NCI-H1694 treated with DMSO at 0.1 percent for 48 hours (cell line): ENCODE data around the gene SHCBP1L.
"Not testable (repeated sequence)": the region's sequence is repeated elsewhere in the genome, so short reads cannot be mapped to it uniquely, and the experiment has no call there.

Source experiments
- DNase-seq: peaks from one replicate; lab custom pipeline; 2025; lab: John Stamatoyannopoulos, UW

Gene SHCBP1L

DNA sequence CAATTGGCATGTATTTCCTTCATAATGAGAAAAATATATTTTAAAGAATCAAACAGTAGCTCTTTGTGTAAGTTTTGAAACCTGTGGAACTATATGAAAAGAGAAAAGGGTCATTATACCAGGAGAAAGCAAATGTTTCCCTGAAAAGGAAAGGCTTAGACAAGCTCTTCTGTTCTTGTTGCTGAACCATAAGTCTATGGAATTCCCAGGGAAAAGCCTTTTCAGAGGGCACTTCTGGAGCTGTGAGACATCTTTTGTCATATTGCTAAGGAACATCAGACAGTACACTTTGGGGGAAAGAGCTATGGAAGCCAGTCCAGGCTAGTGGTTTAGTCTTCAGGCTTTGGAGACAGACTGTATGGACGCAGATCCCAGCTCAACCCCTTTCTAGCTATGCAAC, 12.1 kb upstream of the SHCBP1L start:
- DNase-seq, result no peak

DNA sequence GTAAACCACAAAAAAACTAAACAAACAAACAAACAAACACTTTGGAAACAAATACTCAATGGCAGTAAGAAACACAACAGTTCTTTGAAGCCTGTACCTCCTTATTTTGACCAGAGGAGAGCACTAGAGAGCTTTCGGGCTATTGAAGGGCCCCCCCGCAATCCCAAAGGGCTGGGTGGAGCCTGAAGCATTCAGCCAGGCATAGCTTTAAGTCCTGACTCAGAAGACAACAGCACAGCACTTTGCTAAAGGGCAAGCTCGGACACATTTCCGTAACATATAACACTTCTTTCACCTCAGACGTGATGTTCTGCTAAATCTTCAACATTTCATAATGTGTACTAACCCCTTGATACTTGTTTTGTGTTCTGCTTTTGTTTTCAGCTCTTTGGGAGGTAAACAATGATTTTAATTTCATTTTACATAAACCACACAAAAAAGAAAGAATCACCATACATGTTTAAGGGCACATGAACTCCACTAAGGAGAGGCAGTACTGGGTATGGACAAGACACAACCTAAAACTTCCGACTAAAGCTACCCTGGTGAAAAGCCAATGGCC, 9.7 kb upstream of the SHCBP1L start:
- peak; percentile 94 for DNase-seq

DNA sequence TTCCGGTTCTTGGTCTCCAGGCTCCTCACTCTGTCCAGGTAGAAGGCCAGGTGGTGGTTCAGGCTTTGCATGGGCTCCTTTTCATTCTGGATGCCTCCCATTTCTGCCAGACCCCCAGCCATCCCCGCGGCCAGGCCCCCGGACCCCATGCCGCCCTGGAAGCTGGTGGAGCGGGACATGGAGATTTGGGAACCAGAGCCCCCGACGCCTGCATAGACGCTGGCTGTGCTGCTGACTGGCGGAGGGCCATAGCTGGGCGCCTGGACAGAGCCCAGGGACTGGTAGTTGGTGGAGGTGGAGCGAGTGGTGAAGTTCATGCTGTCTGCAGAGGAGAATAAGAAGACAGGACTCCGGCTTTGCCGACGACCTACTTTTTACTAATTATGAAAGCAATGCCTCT, 7.1 kb upstream of the SHCBP1L start:
- no peak for DNase-seq

DNA sequence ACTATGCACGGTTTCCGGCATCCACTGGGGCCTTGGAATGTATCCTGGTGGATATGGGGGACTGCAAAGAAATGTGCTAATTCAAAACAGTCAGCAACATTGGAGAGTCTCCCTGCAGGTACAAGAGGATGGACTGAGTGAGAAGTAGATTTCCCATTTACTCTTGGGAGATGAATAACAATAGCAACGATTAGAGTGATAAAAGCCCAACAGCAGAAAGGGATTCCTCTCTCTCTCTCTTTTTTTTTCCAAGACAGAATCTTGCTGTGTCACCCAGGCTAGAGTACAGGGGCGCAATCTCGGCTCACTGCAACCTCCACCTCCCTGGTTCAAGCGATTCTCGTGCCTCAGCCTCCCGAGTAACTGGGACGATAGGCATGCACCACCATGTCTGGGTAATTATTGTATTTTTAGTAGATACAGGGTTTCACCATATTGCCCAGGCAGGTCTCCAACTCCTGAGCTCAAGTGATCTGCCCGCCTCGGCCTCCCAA, 5.0 kb upstream of the SHCBP1L start:
- no peak for DNase-seq

DNA sequence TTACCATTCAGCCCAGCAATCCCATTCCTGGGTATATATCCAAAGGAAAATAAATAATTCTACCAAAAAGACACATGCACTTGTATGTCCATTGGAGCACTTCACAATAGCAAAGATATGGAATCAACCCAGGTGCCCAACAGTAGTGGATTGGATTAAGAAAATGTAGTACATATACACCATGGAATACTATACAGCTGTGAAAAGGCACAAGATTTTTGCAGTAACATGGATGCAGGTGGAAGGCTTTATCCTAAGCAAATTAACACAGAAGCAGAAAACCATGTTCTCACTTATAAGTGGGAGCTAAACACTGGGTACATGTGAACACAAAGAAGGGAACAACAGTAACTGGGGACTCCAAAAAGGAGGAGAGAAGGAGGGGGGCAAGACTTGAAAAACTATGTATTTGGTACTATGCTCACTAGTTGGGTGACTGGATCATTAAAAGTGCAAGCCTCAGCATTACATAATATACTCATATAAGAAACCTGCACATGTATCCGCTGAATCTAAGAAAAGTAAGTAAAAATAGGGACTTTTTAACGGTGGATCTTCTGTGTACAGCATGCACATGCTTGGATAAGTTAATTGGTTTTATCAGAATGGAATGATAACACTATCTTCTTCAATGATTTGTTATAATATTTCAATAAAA, 3.9 kb upstream of the SHCBP1L start:
- DNase-seq, result no peak

DNA sequence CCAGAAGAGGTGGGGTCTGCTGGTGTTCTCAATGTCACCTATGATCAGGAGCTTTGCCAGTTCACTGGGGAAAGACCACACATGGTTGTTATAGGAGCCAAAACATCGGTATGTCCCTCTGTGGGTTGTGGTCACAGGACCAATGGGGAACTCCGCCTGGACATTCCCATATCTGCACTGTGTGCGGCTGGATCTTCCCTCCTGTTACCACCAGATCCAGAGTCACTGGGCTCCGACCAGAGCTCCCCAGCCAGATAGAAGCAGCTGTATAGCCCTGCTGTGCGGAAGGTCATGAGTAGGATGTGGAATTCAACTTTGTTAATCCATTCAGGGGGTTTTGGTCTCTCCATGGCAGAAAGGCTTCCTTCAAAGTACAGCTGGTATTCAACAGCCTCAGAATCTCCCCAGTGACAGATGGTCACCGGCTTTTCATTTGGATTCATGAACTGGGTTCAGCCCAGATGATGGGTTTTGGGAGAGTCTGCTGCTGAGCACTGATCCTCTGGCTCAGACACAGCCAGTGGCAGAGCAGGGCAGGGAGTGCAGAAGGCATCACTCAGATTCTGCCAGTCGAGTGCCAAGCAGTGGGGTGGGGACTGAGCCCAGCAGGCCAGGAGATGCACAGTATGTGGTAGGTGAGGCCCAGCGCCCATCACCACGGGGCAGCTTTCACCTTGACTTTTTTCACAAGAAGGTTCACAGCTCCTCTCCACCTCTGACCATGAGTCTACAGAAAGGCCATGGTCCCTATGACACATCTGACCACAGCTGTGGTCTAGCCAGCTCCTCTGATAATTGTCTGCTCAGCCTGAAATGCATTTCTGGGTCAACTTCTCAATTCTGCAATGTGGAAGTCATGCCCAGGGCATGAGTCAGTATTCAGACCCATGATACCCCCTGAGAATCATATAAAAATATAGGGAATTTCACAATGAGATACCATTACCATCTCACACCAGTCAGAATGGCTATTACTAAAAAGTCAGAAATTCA, 2.9 kb upstream of the SHCBP1L start:
- peak; percentile 76 for DNase-seq

DNA sequence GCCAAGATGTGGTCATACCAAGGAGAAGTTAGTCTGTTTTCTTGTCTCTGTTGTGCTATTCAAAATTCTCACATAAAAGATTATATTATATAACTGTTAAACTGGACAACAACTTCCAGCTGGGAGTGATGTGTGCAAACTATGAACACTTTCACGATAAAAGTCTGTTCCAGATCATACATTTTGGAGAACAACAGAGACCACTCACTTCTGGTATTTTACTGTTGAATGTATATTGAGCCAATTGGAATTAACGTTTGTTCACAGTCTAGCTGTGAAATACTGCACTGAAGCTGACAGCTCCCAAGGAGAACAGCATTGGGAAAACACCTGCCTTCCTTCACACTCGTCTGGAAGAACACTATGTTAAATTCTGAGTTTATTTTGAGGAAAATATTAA, 860 bp upstream of the SHCBP1L start:
- no peak for DNase-seq

DNA sequence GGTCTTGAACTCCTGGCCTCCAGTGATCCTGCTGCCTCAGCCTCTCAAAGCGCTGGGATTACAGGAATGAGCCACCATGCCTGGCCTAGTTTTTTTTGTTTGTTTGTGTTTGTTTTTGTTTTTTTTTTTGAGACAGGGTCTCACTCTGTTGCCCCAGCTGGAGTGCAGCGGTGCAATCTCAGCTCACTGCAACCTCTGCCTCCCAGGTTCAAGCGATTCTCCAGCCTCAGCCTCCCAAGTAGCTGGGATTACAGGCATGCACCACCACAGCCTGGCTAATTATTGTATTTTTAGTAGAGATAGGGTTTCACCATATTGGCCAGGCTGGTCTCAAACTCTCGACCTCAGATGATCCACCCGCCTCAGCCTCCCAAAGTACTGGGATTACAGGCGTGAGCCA, 9.6 kb downstream of the SHCBP1L start:
- not testable (repeated sequence) for DNase-seq

DNA sequence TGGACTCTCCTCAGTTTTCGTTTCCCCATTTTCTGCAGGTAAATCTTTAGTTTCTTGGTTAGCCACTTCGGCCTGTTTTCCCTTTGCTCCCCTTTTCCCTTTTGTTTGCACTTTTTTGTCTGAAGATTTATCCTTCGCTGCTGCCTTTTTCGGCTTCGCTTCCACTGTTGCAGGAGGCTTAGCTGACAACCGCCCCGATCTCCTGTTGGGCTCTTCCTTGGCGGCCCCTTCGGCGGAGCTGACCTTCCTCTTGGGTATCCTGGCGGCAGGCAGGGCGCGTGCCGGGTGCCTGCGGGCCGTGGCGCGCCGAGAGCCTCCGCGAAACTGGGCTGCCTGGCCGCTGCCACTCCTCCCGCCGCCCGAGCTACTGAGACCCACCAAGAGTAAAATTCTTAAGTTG, 10.8 kb downstream of the SHCBP1L start:
- not testable (repeated sequence) for DNase-seq

DNA sequence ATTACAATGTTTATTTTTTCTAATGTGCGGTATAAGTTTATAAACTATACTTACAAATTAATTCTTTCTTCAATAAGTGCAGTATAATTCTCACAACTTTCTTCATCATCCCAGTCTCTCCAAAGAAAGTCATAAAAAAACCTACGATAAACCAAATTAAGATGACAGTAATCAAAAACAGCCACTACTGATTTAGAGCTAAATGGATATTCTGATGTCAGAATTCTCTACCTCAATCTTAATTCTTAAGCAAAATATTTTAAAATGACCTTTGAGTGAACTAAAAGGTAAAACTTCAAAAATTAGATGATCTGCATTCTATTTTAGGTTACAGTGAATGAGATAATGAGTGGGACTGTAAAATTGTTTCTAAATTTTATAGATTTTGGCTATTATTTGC, 13.6 kb downstream of the SHCBP1L start:
- DNase-seq, result no peak

DNA sequence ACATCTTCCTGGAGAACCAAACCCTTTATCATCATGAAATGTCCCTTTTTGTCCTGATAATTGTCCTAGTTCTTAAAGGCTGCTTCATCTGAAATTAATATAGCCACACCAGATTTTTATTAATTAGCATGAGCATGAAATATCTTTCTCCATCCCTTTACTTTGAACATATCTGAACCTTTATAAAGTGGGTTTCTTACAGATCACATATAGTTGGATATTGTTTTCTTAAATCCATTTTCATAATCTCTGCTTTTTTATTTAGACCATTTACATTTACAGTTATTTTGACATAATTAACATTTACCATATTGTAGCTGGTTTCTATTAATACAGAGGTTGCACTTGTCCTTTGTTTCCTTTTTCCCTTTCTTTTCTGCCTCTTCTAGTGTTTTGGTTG, 17.2 kb downstream of the SHCBP1L start:
- DNase-seq, result no peak

DNA sequence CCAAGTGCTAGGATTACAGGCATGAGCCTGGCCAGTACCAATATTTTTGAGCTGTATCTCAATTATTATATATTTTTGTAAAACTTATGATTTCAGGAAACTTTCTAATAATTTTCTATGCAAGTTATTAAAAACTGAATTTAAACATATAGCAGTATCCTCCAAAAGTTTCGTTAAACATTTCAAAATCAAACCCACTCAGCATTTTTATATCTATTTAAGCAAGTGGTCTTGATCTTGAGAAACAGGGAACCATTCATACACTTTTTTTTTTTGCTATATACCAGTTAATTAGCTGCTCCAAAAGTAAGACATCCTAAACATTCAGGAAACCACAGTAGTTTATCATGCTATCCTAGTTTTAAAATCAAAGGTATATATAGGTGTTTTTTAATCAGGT, 22.0 kb downstream of the SHCBP1L start:
- no peak for DNase-seq

DNA sequence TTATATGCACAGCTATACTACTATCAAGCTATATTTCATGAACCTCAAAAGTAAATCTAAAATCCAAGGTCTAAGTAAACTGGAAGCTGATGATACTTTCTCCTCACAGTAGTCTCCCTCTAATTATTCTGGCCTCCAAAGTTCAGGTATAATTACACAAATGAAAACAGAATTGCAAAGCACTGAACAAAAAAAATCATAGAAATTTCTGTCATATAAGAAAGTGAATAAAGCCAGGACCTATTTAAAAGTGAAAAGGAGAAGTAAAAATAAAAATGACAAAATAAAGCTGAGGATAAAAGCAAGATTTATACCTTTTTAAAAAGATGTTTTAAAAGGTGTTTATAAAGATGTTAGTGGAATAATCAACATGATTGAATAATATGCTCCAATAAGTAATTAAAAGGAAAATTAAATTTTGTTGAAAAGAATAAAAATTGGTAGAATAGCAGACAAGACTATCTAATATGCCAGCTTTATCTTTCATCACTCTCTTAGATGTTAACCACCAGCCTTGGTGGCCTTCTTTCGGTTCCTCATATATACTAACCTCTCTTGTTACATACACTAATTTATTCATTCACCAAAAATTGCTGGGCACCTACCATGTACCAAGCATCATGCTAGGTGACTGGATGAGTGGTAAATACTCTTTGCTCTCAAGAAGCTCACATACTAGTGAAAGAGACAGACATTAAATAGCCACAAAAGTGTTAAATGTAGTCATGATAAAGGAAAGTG, 25.1 kb downstream of the SHCBP1L start:
- DNase-seq, result no peak

DNA sequence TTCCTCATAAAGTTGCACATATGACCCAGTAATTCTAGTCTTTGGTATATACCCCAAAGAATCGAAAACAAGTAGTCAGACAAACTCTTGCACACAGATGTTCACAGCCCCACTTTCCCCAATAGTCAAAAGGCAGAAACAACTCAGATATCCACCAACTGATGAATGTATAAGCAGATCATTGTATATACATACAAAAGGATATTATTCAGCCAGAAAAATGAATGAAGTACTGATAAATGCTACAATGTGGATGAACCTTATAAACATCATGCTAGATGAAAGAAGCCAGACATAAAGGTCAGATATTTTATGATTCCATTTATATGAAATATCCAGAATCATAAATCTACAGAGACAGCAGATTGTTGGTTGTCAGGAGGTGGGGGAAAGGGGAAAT, 27.3 kb downstream of the SHCBP1L start:
- DNase-seq, result no peak

DNA sequence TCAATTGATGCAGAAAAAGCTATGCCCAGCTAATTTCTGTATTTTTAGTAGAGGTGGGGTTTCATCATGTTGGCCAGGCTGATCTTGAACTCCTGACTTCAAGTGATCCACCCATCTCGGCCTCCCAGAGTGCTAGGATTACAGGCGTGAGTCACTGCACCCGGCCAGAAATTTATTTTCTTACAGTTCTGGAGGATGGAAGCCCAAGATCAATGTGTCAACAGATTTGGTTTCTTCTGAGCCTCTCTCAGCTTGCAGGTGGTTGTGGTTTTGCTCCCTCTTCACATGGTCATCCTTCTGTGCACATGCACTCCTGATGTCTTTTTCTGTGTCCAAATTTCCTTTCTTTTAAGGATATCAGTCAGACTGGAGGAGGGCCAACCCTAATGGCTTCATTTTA, 35.6 kb downstream of the SHCBP1L start:
- DNase-seq, result no peak

DNA sequence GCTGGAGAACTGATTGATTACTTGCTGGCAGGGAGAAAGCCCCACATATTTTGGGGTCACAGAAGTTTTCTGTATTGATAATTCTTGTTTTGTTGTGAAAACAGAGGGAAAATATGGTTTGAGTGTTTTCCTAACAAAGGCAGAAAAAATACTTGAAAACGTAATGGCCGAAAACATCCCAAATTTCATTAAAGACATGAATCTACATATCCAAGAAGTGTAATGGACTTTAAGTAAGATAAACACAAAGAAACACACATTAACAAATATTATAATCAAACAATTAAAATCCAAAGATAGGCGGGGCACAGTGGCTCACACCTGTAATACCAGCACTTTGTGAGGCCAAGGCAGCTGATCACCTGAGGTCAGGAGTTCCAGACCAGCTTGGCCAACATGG, 39.6 kb downstream of the SHCBP1L start:
- DNase-seq, result no peak

DNA sequence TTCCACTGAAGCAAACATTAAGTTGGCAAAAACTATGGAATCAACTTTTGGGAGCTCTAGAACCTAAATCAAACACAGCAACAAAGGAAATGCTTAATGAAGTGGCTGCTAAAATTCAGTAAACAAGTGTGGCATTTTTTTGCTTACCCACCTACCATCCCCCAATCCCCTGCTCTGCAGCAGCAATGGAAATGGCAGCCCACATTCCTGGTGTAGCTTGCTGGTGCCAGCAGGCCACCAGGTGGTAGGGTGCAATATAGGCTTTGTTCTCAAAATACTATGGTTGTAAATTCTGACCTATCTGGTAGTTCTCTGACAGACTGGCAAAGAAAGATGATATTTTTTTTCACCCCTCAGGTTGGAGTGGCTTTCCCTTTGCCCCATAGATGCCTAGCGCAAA, 42.8 kb downstream of the SHCBP1L start:
- no peak for DNase-seq

DNA sequence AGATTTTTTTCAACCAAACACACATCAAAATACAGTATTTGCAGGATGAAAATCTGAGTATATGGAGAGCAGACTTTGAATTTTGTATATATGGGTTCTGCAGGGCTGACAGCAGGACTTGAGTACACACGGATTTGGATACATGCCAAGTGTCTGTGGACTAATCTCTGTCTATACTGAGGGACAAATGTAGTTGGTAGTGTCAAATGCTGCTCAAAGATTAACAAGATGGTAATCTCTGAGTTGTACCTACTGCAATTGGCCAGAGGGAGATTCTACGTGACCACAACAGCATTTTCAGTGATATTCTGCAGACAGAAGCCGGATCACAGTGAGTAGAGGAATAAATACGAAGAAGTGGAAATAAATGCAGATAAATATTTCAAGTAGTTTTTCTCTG, 43.4 kb downstream of the SHCBP1L start:
- no peak for DNase-seq

DNA sequence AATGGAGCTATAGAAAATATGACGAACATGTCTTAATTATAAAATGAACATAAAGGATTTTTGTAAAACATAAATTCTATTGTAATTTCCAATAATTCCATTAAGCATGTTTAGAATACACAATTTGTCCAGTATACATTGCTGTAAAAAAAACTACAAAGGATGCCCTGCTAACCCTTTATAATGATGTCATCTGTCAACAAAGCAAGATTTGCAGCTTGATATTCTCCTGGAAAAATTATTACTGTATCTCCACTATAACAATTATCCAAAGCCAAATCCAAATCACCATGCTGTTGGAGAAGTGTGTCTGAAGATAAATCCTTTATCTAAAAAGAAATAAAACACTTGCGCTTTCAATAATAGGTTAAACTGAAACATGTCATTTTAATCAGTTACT, 47.6 kb downstream of the SHCBP1L start:
- DNase-seq, result no peak

DNA sequence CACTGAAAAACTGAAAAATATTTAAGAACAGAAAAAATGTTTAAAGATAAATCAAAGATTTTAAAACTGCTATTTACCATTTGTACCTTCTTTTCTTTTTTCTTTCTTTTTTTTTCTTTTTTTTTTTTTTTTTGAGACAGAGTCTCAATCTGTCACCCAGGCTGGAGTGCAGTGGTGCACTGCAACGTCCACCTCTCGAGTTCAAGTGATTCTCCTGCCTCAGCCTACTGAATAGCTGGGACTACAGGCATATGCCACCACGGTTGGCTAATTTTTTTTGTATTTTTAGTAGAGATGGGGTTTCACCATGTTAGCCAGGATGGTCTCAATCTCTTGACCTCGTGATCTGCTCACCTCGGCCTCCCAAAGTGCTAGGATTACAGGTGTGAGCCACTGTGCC, 51.0 kb downstream of the SHCBP1L start:
- not testable (repeated sequence) for DNase-seq

DNA sequence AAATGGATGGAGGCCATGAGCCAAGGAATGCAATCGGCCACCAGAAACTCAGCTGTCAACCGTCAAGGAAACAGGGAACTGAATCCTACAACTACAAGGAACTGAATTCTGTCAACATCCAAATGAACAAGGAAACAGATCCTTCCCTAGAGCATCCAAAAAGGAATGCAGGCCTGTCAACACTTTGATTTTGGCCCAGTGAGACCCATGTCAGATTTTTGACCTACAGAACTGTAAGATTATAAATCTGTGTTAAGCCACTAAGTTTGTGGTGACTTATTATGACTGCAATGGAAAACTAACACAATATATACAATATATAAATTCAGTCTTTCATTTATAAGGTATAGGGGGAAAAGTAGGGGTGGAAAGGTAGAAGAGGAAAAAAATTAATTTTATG, 55.3 kb downstream of the SHCBP1L start:
- no peak for DNase-seq

DNA sequence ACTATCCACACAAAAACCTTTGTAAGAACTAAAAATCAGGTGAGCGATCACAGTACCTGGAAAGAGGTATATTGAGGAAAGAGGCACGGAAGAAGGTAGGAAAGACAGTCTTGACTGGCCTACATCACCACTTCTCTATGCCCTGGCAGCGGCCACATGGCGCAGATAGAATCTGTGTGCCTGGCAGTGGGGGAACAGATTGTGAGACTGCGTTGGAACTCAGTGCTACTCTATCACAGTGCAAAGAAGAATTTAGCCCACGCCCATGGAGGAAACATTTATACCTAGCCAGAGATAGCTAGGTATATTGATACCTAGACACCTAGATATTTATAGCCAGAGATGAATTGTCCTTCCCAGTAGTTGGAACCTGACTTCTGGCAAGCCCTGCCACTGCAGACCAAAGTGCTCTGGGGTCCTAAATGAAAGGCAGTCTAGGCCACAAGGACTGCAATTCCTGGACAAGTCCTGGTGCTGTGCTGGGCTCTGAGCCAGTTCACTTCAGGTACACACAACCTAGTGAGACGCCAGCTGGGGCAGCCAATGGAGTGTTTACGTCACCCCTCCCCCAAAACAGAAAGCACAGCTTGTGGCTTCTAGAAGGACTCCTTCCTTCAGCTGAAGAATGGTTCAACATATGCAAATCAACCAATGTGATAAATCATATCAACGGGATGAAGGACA, 61.9 kb downstream of the SHCBP1L start:
- no peak for DNase-seq
